NCI-H510A treated with DMSO at 0.1 percent for 48 hours (cell line): ENCODE measurements around the gene KIF4B.

Experiments used
- DNase-seq: peaks from one replicate; lab custom pipeline; 2025; lab: John Stamatoyannopoulos, UW

The KIF4B gene

GRCh38 chr5:155052532-155052931 is 39.0 kb downstream of the KIF4B start:
- no peak for DNase-seq

- DNase-seq: no peak
These were observed 39.9 kb downstream of the KIF4B start for GRCh38 chr5:155053501-155053900.

GRCh38 chr5:155056644-155057269 is 43.2 kb downstream of the KIF4B start:
- no peak for DNase-seq

- no peak for DNase-seq
These were observed 44.1 kb downstream of the KIF4B start for GRCh38 chr5:155057626-155058025.

- DNase-seq: no peak
These were observed 51.0 kb downstream of the KIF4B start for GRCh38 chr5:155064580-155064979.

GRCh38 chr5:155066886-155067595 is 53.5 kb downstream of the KIF4B start:
- DNase-seq: no peak
